ENCODE data around the gene SLC20A1. TPM values are rescaled to one million over a fixed set of nuclear protein-coding genes. Genes with fewer than 3 reads are reported as not detected.

SLC20A1 gene
- total RNA-seq, 2 experiments from 2014 or later, result 52.7 to 52.8 TPM

- TF ChIP-seq CTCF (IDR thresholded peaks at IDR 0.05), result no peak
- peak; percentile 83 for DNase-seq
- intact Hi-C loops (cut with micrococcal nuclease), result no loop called here
- H3K36me3 Mint-ChIP-seq (ENCODE audit: low read depth), result no peaks in the 10 kb centered on the region
- POLR2A ChIA-PET, result interaction anchor here (0.7 to 4.8 kb wide), 6 partner anchors 9 to 72 kb away, joined by 3 to 61 read pairs (median 3); partner anchors contain the start of gene SLC20A1
- peaks cover 62% of the 10 kb centered on the region for H3K4me1 Mint-ChIP-seq (ENCODE audit: low read depth)
- no peak overlapping the region for H3K4me3 Mint-ChIP-seq
- no peaks in the 10 kb centered on the region for H3K9me3 Mint-ChIP-seq
- H3K27me3 Mint-ChIP-seq, result peaks cover 13% of the 10 kb centered on the region
- CTCF ChIA-PET, result interaction anchor here (0.9 to 15.4 kb wide), 7 partner anchors 8 to 90 kb away, joined by 3 to 291 read pairs (median 6); partner anchors contain the start of gene SLC20A1
- H3K27ac Mint-ChIP-seq, result no peak overlapping the region
- ATAC-seq, result peak; percentile 79
Measured at GRCh38 chr2:112636605-112637288, 9.0 kb upstream of the SLC20A1 start.

- DNase-seq, result no peak
- ATAC-seq, result no peak
- no peak overlapping the region for H3K27ac Mint-ChIP-seq
- no peaks in the 10 kb centered on the region for H3K9me3 Mint-ChIP-seq
- intact Hi-C loops (cut with micrococcal nuclease), result no loop called here
- ChIA-PET CTCF (interaction anchor here (0.9 to 15.4 kb wide), 8 partner anchors 8 to 89 kb away, joined by 3 to 291 read pairs (median 8); partner anchors contain the start of gene SLC20A1), POLR2A (interaction anchor here (0.8 to 4.8 kb wide), 5 partner anchors 9 to 71 kb away, joined by 3 to 61 read pairs (median 3); partner anchors contain the start of gene SLC20A1)
- TF ChIP-seq CTCF (IDR thresholded peaks at IDR 0.05), result no peak
- no peaks in the 10 kb centered on the region for H3K36me3 Mint-ChIP-seq (ENCODE audit: low read depth)
- H3K4me3 Mint-ChIP-seq, result no peak overlapping the region
- peaks cover 58% of the 10 kb centered on the region for H3K4me1 Mint-ChIP-seq (ENCODE audit: low read depth)
- H3K27me3 Mint-ChIP-seq, result peaks cover 13% of the 10 kb centered on the region
Measured at GRCh38 chr2:112637289-112637660, 8.5 kb upstream of the SLC20A1 start.

- Mint-ChIP-seq H3K27me3 (peaks cover 6% of the 10 kb centered on the region), H3K27ac (no peak overlapping the region), H3K9me3 (no peaks in the 10 kb centered on the region), H3K36me3 (ENCODE audit: low read depth) (no peaks in the 10 kb centered on the region), H3K4me1 (ENCODE audit: low read depth) (peaks cover 53% of the 10 kb centered on the region), H3K4me3 (no peak overlapping the region)
- no peak for ATAC-seq
- POLR2A ChIA-PET, result no interaction called here
- no peak for DNase-seq
- intact Hi-C loops (cut with micrococcal nuclease), result no loop called here
- CTCF ChIA-PET, result interaction anchor here (1.5 to 4.4 kb wide), 3 partner anchors 13 to 87 kb away, joined by 4 to 22 read pairs (median 5); no protein-coding TSS in a partner anchor
- TF ChIP-seq CTCF (IDR thresholded peaks at IDR 0.05), result no peak
Measured at GRCh38 chr2:112639936-112640335, 5.8 kb upstream of the SLC20A1 start.

- DNase-seq (no peak), ATAC-seq (no peak)
- POLR2A ChIA-PET, result interaction anchor here (1.2 to 1.6 kb wide), 3 partner anchors 8 to 22 kb away, joined by 3 to 6 read pairs (median 5); no protein-coding TSS in a partner anchor
- Mint-ChIP-seq H3K27ac (no peak overlapping the region), H3K4me1 (ENCODE audit: low read depth) (peaks cover 49% of the 10 kb centered on the region), H3K4me3 (no peak overlapping the region), H3K36me3 (ENCODE audit: low read depth) (no peaks in the 10 kb centered on the region), H3K27me3 (peaks cover 2% of the 10 kb centered on the region), H3K9me3 (no peaks in the 10 kb centered on the region)
- CTCF ChIA-PET, result interaction anchor here (1.5 to 4.4 kb wide), 3 partner anchors 13 to 87 kb away, joined by 4 to 22 read pairs (median 5); no protein-coding TSS in a partner anchor
- intact Hi-C loops (cut with micrococcal nuclease), result no loop called here
- TF ChIP-seq CTCF (IDR thresholded peaks at IDR 0.05), result no peak
Measured at GRCh38 chr2:112640467-112640799, 5.3 kb upstream of the SLC20A1 start.
